Breast epithelium (tissue), 4 donors: ENCODE results near the gene CDH1. TPM values are rescaled to one million over a fixed set of nuclear protein-coding genes. Genes with fewer than 3 reads are reported as not detected.

Experiments
- DNase-seq, 2 donors: peaks; one replicate each; pipeline ENCODE4 v3.0.0-alpha.2; 2019; ENCODE audit warnings: low spot score in 2 of 2
- H3K27ac ChIP-seq, 2 donors: fragments of 200-600 bp; sonication (generic) in 1 of 2; one replicate each; pipeline ENCODE4 v1.5.1; 2016 to 2019; ENCODE audit warnings: mild to moderate bottlenecking in 1 of 2
- H3K27me3 ChIP-seq, 2 donors: fragments of 200-600 bp; sonication (generic) in 1 of 2; one replicate each; pipeline versions ENCODE4 v1.5.1 to v1.6.0; 2017 to 2019; ENCODE audit warnings: control low read depth in 1 of 2, mild to moderate bottlenecking in 1 of 2
- H3K36me3 ChIP-seq: fragments of 200-600 bp; one replicate; pipeline ENCODE4 v1.5.1; 2019
- H3K4me1 ChIP-seq, 2 donors: fragments of 200-600 bp; sonication (generic); one replicate each; pipeline ENCODE4 v1.5.1; 2016 to 2019; ENCODE audit warnings: control low read depth in 1 of 2
- H3K4me3 ChIP-seq, 3 donors: fragments of 200-600 bp; sonication (generic); 1 replicate in 2 of 3; 2 replicates in 1 of 3; pipeline ENCODE4 v1.5.1; 2016 to 2019; ENCODE audit warnings: mild to moderate bottlenecking in 3 of 3, moderate library complexity in 2 of 3
- H3K9me3 ChIP-seq, 2 donors: fragments of 200-600 bp; sonication (generic) in 1 of 2; one replicate each; pipeline ENCODE4 v1.5.1; 2016 to 2019; ENCODE audit warnings: control low read depth in 1 of 2
- CTCF ChIP-seq, 3 donors: fragments of 450-650 bp; IDR thresholded peaks; one replicate each; pipeline ENCODE4 v1.5.1; 2016 to 2017; ENCODE audit warnings: antibody characterized with exemption in 3 of 3, mild to moderate bottlenecking in 3 of 3, moderate library complexity in 3 of 3
- POLR2A ChIP-seq: fragments of 450-650 bp; IDR thresholded peaks from one replicate; pipeline ENCODE4 v1.6.1; 2016; ENCODE audit warnings: antibody characterized with exemption, mild to moderate bottlenecking, moderate library complexity
- POLR2AphosphoS5 ChIP-seq, 3 donors: sonication (generic); formaldehyde crosslinking; IDR thresholded peaks; one replicate each; pipeline ENCODE4 v1.6.1; 2017; ENCODE audit warnings: antibody characterized with exemption in 3 of 3
- intact Hi-C: fragments of 100-400 bp; cut with DNase I; formaldehyde crosslinking; loops from one replicate; pipeline ENCODE4 v1.15.1; 2023; ENCODE audit warnings: low total_unique reads
- total RNA-seq, 3 donors: library from RNA; depleted of rRNA; stranded (reverse); fragments of >200 nt; gene quantifications; one replicate each; pipeline ENCODE4 v1.1.0, GENCODE V29; 2016

CDH1 gene
- total RNA-seq, 3 donors from 2014 or later, result 0.16 to 127 (median 86.5) TPM

DNA sequence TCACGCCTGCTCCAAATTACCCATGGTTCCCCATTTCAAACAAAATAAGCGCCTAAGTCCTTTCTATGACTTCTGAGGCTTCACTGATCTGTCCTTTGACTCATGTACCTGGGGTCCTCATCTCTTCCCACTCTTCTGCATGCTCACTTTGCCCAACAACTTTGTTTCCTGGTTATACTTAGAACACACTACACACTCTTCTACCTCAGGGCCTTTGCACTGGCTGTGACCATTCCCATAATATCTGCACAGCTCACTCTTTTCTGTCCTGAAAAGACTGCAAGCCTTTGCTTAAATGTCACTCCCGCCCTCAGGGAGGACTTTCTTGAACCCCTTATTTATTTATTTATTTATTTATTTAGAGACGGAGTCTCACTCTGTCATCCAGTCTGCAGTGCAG lies 14.1 kb downstream of the CDH1 start:
- TF ChIP-seq POLR2AphosphoS5 (IDR thresholded peaks at IDR 0.05), result no peak
- H3K36me3 ChIP-seq, result no peaks in the 10 kb centered on the region
- no peak overlapping the region for H3K4me3 ChIP-seq
- no peaks in the 10 kb centered on the region for H3K27me3 ChIP-seq
- intact Hi-C loops, result no loop called here
- peak overlapping the region in 1 of 2 donors; percentile 58 for H3K27ac ChIP-seq
- H3K9me3 ChIP-seq, result no peaks in the 10 kb centered on the region
- no peaks in the 10 kb centered on the region for H3K4me1 ChIP-seq
- no peak for DNase-seq

- no peaks in the 10 kb centered on the region for H3K36me3 ChIP-seq
- TF ChIP-seq CTCF (IDR thresholded peaks at IDR 0.05) (no peak), POLR2A (no peak), POLR2AphosphoS5 (IDR thresholded peaks at IDR 0.05) (no peak)
- H3K9me3 ChIP-seq, result no peaks in the 10 kb centered on the region
- peak overlapping the region; percentile 20 to 58 for H3K27ac ChIP-seq
- no peak for DNase-seq
- H3K4me1 ChIP-seq, result peaks cover 0 to 6% of the 10 kb centered on the region in 2 donors
- intact Hi-C loops, result no loop called here
- no peak overlapping the region for H3K4me3 ChIP-seq
- H3K27me3 ChIP-seq, result no peaks in the 10 kb centered on the region
These were observed 15.5 kb downstream of the CDH1 start for GRCh38 chr16:68752602-68753001.

DNA sequence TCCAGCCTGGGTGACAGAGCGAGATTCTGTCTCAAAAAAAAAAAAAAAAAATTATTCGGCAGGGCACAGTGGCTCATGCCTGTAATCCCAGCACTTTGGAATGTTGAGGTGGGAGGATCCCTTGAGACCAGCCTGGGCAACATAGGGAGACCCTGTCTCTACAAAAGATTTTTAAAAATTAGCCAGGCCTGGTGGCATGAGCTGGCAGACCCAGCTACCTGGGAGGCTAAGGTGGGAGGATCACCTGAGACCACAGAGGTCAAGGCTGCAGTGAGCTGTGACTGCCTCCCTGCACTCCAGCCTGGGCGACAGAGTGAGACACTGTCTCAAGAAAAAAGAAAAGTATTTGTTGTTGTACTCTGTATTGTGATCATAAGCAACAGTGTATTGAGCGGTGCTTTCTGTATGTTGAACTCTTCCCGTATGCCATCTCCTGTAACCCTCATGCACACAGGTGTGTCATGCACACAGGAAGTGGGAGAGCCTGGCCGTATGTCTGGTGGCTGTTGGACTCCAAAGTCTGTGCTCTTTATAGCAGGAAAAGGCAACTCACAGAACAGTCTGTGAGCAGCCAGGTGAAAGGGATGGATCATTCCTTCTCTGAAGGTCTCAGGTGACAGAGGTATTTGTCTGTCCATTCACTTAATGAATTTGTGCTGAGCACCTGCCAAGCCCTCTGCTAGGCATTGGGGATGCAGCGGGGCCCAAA lies 17.1 kb downstream of the CDH1 start:
- TF ChIP-seq POLR2A (no peak), POLR2AphosphoS5 (IDR thresholded peaks at IDR 0.05) (no peak)
- Histone ChIP-seq H3K27me3 (no peaks in the 10 kb centered on the region), H3K4me3 (no peak overlapping the region), H3K4me1 (peaks cover 0 to 6% of the 10 kb centered on the region in 2 donors), H3K27ac (peak overlapping the region; percentile 80 to 91), H3K36me3 (no peaks in the 10 kb centered on the region), H3K9me3 (no peaks in the 10 kb centered on the region)
- intact Hi-C loops, result no loop called here
- DNase-seq, result no peak

- Histone ChIP-seq H3K27me3 (no peaks in the 10 kb centered on the region), H3K4me3 (no peak overlapping the region), H3K4me1 (peaks cover 0 to 16% of the 10 kb centered on the region in 2 donors), H3K36me3 (no peaks in the 10 kb centered on the region), H3K9me3 (no peaks in the 10 kb centered on the region), H3K27ac (peak overlapping the region; percentile 87 to 91)
- peak; percentile 61 to 89 for DNase-seq
- TF ChIP-seq POLR2A (no peak), POLR2AphosphoS5 (IDR thresholded peaks at IDR 0.05) (peak in 1 of 3 donors; percentile 34)
- intact Hi-C loops, result no loop called here
These were observed 19.3 kb downstream of the CDH1 start for GRCh38 chr16:68756239-68756915.

DNA sequence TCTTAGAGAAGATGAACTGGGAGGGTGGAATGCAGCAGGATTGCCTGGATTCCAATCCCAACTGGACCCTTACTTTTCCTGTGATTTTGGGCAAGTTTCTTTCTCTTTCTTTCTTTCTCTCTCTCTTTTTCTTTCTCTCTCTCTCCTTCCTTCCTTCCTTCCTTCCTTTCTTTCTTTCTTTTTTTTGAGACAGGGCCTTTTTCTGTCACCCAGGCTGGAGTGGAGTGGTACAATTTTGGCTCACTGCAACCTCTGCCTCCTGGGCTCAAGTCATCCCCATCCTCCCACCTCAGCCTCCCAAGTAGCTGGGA lies 20.5 kb downstream of the CDH1 start:
- no peak for TF ChIP-seq POLR2AphosphoS5 (IDR thresholded peaks at IDR 0.05)
- no peak for TF ChIP-seq CTCF (IDR thresholded peaks at IDR 0.05)
- TF ChIP-seq POLR2A, result no peak
- H3K27ac ChIP-seq, result peak overlapping the region; percentile 87 to 91

DNA sequence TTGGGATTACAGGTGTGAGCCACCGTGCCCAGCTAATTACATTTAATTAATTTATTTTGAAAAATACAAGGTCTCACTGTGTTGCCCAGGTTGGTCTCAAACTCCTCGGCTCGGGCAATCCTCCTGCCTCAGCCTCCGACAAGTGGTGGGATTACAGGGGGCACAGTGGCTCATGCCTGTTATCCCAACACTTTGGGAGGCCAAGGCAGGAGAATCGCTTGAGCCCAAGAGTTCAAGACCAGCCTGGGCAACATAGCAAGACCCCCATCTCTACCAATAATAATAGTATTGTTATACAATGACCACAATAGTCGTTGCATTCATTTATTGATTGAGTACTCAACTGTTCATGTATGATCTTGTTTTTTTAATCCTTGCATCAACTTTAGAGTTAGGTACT lies 22.0 kb downstream of the CDH1 start:
- no peak for DNase-seq
- peak overlapping the region in 1 of 2 donors; percentile 91 for H3K27ac ChIP-seq
- H3K9me3 ChIP-seq, result no peaks in the 10 kb centered on the region
- no peaks in the 10 kb centered on the region for H3K36me3 ChIP-seq
- intact Hi-C loops, result no loop called here
- TF ChIP-seq POLR2AphosphoS5 (IDR thresholded peaks at IDR 0.05) (no peak), POLR2A (no peak), CTCF (IDR thresholded peaks at IDR 0.05) (no peak)
- no peaks in the 10 kb centered on the region for H3K27me3 ChIP-seq
- no peak overlapping the region for H3K4me3 ChIP-seq
- peaks cover 0 to 16% of the 10 kb centered on the region in 2 donors for H3K4me1 ChIP-seq

More for the DNA sequence above, 20.5 kb downstream of the CDH1 start:
- H3K4me1 ChIP-seq, result peaks cover 0 to 16% of the 10 kb centered on the region in 2 donors
- no peaks in the 10 kb centered on the region for H3K36me3 ChIP-seq
- H3K27me3 ChIP-seq, result no peaks in the 10 kb centered on the region
- intact Hi-C loops, result no loop called here
- no peak for DNase-seq
- H3K9me3 ChIP-seq, result no peaks in the 10 kb centered on the region
- no peak overlapping the region for H3K4me3 ChIP-seq
